GM10248 (cell line): Measurements from ENCODE around the gene SH3BGRL3.

ENCODE experiments used
- CTCF ChIA-PET: fragments of 300-600 bp; sonication (Branson Sonifier 250); formaldehyde crosslinking; extraction: SDS; loops from one replicate; lab custom pipeline; 2021; ENCODE audit warnings: antibody characterized with exemption; lab: Yijun Ruan, JAX
- POLR2A ChIA-PET: fragments of 350-650 bp; sonication (Branson Sonifier 250); formaldehyde crosslinking; extraction: SDS; loops from one replicate; lab custom pipeline; 2020; ENCODE audit warnings: antibody characterized with exemption; lab: Yijun Ruan, JAX
- DNase-seq: peaks from one replicate; pipeline ENCODE4 v3.0.0; 2012; ENCODE audit errors: extremely low spot score
- CTCF ChIP-seq: IDR thresholded peaks from 2 replicates; pipeline ENCODE4 v1.5.1; 2012; ENCODE audit warnings: mild to moderate bottlenecking, low read depth; ENCODE audit errors: extremely low read depth, missing control alignments, control extremely low read depth

SH3BGRL3 gene

GRCh38 chr1:26320896-26321295 lies 41.0 kb downstream of the SH3BGRL3 start:
- no peak for DNase-seq
- TF ChIP-seq CTCF = no peak
- ChIA-PET CTCF (interaction anchor here (1.1 to 21.1 kb wide), 20 partner anchors 10 to 286 kb away, joined by 3 to 690 read pairs (median 11); partner anchors contain the start of genes C1orf232, CEP85, SH3BGRL3 and UBXN11), POLR2A (interaction anchor here (0.6 to 1.6 kb wide), 4 partner anchors 9 to 495 kb away, joined by 3 to 4 read pairs (median 3); no protein-coding TSS in a partner anchor)

GRCh38 chr1:26321315-26322041 lies 41.6 kb downstream of the SH3BGRL3 start:
- peak; percentile 87 for DNase-seq
- POLR2A ChIA-PET = interaction anchor here (0.6 to 1.6 kb wide), 4 partner anchors 8 to 494 kb away, joined by 3 to 4 read pairs (median 3); no protein-coding TSS in a partner anchor
- CTCF ChIA-PET = interaction anchor here (0.7 to 21.1 kb wide), 42 partner anchors 10 to 447 kb away, joined by 3 to 690 read pairs (median 6); partner anchors contain the start of genes C1orf232, CEP85, CNKSR1 and DHDDS
- TF ChIP-seq CTCF = peak; percentile 96

GRCh38 chr1:26322042-26322331 lies 42.1 kb downstream of the SH3BGRL3 start:
- POLR2A ChIA-PET = interaction anchor here (1.0 to 1.6 kb wide), 3 partner anchors 8 to 37 kb away, joined by 3 to 4 read pairs (median 3); no protein-coding TSS in a partner anchor
- TF ChIP-seq CTCF = no peak
- CTCF ChIA-PET = interaction anchor here (0.7 to 21.1 kb wide), 42 partner anchors 9 to 448 kb away, joined by 3 to 690 read pairs (median 6); partner anchors contain the start of genes C1orf232, CEP85, CNKSR1 and DHDDS
- no peak for DNase-seq

- TF ChIP-seq CTCF = no peak
- ChIA-PET CTCF (interaction anchor here (0.9 to 21.1 kb wide), 9 partner anchors 8 to 197 kb away, joined by 3 to 690 read pairs (median 17); partner anchors contain the start of genes SH3BGRL3, UBXN11 and ZNF593), POLR2A (interaction anchor here (0.5 to 0.6 kb wide), 2 partner anchors 51 to 1083 kb away, joined by 3 to 5 read pairs; no protein-coding TSS in a partner anchor)
- no peak for DNase-seq
Measured at GRCh38 chr1:26323382-26323781, 43.5 kb downstream of the SH3BGRL3 start.

- POLR2A ChIA-PET = no interaction called here
Measured at GRCh38 chr1:26324550-26324949, 44.7 kb downstream of the SH3BGRL3 start.

More at GRCh38 chr1:26324550-26324949, 44.7 kb downstream of the SH3BGRL3 start:
- DNase-seq = no peak
- TF ChIP-seq CTCF = no peak
- CTCF ChIA-PET = interaction anchor here (21.1 kb wide), 1 partner anchor 40 kb away, joined by 690 read pairs; the partner anchor contains the start of gene SH3BGRL3
